HL-60 (cell line): ENCODE data around the gene OXTR.

Experiments used
- DNase-seq, 2 experiments: peaks; one replicate each; pipeline ENCODE4 v3.0.0-alpha.2; 2010 to 2020; ENCODE audit warnings: low read depth in 1 of 2, low spot score in 1 of 2
- H3K27ac ChIP-seq: fragments of 250-450 bp; sonication (Bioruptor Pico); replicated peaks from 2 replicates; pipeline ENCODE4 v1.5.1; 2020; ENCODE audit warnings: mild to moderate bottlenecking, moderate library complexity
- H3K27me3 ChIP-seq: fragments of 250-450 bp; sonication (Bioruptor Pico); 2 replicates; pipeline ENCODE4 v1.5.1; 2021; ENCODE audit warnings: mild to moderate bottlenecking, moderate library complexity; ENCODE audit not compliant: insufficient read depth, poor library complexity, severe bottlenecking
- H3K4me3 ChIP-seq: replicated peaks from 2 replicates; pipeline ENCODE4 v1.5.1; 2011; ENCODE audit warnings: mild to moderate bottlenecking, control low read depth, low read length; ENCODE audit not compliant: insufficient read depth
- GABPA ChIP-seq: IDR thresholded peaks from 2 replicates; pipeline ENCODE4 v1.6.1; 2012; ENCODE audit warnings: low read depth
- POLR2AphosphoS5 ChIP-seq: IDR thresholded peaks from 2 replicates; pipeline ENCODE4 v1.6.1; 2012; ENCODE audit warnings: low read depth
- SPI1 ChIP-seq: IDR thresholded peaks from 2 replicates; pipeline ENCODE4 v1.6.1; 2012; ENCODE audit warnings: low read depth, mild to moderate bottlenecking, borderline replicate concordance
- TF ChIP-seq, protein P1 (sequence below): IDR thresholded peaks from one replicate; pipeline ENCODE4 v1.5.1; 2011; ENCODE audit warnings: low read length, control low read depth, inconsistent platforms; ENCODE audit not compliant: insufficient read depth
- TF ChIP-seq, protein P2 (sequence below): IDR thresholded peaks from 2 replicates; pipeline ENCODE4 v1.6.1; 2012; ENCODE audit warnings: low read depth; ENCODE audit not compliant: insufficient replicate concordance

The OXTR gene

DNA sequence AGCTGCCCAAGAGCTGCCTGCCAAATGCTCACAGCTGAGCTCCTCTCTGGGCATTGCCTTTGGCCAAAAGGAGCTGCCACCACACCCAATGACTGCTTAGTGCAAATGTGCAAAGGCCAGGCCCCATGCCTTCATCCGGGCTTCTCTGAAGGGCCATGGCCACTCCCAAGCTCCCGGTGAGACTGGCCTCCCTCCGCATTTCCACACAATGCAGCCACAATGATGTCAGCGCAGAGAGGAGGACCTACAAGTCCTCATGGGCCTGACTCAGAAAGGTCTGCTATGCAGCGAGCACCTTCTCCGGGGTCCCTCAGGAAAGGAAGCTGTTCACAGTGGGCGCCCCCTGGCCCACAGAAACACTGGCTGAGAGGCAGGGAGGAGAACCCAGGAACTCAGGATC, 12.7 kb downstream of the OXTR start:
- Histone ChIP-seq H3K4me3 (no peak overlapping the region), H3K27ac (no peak overlapping the region), H3K27me3 (no peaks in the 10 kb centered on the region)
- no peak for TF ChIP-seq POLR2AphosphoS5
- TF ChIP-seq, protein P1, sequence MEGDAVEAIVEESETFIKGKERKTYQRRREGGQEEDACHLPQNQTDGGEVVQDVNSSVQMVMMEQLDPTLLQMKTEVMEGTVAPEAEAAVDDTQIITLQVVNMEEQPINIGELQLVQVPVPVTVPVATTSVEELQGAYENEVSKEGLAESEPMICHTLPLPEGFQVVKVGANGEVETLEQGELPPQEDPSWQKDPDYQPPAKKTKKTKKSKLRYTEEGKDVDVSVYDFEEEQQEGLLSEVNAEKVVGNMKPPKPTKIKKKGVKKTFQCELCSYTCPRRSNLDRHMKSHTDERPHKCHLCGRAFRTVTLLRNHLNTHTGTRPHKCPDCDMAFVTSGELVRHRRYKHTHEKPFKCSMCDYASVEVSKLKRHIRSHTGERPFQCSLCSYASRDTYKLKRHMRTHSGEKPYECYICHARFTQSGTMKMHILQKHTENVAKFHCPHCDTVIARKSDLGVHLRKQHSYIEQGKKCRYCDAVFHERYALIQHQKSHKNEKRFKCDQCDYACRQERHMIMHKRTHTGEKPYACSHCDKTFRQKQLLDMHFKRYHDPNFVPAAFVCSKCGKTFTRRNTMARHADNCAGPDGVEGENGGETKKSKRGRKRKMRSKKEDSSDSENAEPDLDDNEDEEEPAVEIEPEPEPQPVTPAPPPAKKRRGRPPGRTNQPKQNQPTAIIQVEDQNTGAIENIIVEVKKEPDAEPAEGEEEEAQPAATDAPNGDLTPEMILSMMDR: no peak
- DNase-seq: no peak

DNA sequence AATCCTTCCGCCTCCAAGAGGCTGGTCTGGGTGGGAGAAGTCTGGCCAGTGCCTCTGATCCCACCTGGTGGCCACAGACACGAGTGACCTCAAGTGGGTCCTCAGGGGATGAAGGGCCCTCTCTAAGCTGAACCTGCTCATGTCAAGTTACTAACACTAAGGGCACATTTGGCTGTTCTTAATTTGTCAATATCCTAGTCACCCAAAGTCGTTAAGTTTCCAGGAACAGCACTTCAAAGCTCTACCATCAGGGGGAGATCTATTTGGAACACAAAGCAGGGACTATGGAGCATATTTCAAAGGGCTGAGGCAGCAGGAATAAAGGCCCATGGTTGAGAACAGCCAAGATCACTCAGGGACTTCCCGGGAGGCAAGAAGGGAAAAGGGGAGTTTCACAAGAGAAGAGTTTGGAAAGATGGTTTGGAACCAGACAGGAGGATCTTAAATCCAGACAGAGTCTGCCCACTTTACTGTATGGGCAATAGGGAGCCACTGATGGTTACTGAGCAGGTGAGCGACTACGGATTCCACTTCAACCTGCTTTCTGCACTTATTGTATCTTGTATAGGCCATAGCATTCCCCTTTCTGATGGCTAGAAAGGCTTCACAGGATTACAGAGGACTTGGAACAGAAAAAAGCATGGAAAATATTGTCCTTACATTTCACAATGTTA, 13.7 kb downstream of the OXTR start:
- H3K27me3 ChIP-seq: peaks cover 2% of the 10 kb centered on the region
- H3K27ac ChIP-seq: no peak overlapping the region
- DNase-seq: no peak
- TF ChIP-seq POLR2AphosphoS5 (no peak), SPI1 (no peak), GABPA (no peak)
- TF ChIP-seq, protein P2, sequence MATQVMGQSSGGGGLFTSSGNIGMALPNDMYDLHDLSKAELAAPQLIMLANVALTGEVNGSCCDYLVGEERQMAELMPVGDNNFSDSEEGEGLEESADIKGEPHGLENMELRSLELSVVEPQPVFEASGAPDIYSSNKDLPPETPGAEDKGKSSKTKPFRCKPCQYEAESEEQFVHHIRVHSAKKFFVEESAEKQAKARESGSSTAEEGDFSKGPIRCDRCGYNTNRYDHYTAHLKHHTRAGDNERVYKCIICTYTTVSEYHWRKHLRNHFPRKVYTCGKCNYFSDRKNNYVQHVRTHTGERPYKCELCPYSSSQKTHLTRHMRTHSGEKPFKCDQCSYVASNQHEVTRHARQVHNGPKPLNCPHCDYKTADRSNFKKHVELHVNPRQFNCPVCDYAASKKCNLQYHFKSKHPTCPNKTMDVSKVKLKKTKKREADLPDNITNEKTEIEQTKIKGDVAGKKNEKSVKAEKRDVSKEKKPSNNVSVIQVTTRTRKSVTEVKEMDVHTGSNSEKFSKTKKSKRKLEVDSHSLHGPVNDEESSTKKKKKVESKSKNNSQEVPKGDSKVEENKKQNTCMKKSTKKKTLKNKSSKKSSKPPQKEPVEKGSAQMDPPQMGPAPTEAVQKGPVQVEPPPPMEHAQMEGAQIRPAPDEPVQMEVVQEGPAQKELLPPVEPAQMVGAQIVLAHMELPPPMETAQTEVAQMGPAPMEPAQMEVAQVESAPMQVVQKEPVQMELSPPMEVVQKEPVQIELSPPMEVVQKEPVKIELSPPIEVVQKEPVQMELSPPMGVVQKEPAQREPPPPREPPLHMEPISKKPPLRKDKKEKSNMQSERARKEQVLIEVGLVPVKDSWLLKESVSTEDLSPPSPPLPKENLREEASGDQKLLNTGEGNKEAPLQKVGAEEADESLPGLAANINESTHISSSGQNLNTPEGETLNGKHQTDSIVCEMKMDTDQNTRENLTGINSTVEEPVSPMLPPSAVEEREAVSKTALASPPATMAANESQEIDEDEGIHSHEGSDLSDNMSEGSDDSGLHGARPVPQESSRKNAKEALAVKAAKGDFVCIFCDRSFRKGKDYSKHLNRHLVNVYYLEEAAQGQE: no peak
- TF ChIP-seq, protein P1: no peak
- H3K4me3 ChIP-seq: no peak overlapping the region

DNA sequence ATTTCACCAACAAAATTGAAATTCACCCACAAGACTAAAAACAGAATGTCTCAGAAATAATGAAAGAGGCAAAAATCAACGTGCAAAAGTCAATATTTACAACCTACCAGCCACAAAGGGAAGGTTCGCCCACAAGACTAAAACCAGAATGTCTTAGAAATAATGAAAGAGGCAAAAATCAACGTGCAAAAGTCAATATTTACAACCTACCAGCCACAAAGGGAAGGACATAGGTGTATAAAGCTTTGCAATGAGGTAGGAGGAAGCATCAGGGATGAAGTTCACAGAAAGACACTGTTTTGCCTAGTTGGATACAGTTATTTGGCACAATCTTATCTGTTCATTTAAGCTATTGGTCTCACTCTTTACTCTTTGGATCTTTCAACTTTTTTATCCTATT, 14.3 kb downstream of the OXTR start:
- DNase-seq: no peak
- Histone ChIP-seq H3K27ac (no peak overlapping the region), H3K27me3 (peaks cover 2% of the 10 kb centered on the region), H3K4me3 (no peak overlapping the region)
- TF ChIP-seq, protein P1: no peak
- TF ChIP-seq, protein P2: no peak
- TF ChIP-seq GABPA (no peak), SPI1 (no peak), POLR2AphosphoS5 (no peak)

DNA sequence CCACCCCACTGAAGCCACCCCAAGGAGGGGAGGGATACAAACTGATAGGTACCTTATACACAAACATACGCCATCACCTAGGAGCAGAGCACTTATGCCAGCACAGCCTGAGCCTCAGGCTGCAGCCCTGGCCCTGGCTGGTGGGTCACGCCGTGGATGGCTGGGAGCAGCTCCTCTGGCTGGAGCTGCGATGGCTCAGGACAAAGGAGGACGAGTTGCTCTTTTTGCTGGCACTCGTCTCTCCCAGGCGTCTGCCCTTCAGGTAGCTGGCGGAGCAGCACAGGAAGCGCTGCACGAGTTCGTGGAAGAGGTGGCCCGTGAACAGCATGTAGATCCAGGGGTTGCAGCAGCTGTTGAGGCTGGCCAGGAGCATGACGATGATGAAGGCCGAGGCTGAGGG, 16.6 kb downstream of the OXTR start:
- Histone ChIP-seq H3K4me3 (no peak overlapping the region), H3K27me3 (peaks cover 3% of the 10 kb centered on the region), H3K27ac (no peak overlapping the region)
- TF ChIP-seq GABPA: no peak
- no peak for DNase-seq
